ENCODE results near the gene ZNF358.

Gene ZNF358

DNA sequence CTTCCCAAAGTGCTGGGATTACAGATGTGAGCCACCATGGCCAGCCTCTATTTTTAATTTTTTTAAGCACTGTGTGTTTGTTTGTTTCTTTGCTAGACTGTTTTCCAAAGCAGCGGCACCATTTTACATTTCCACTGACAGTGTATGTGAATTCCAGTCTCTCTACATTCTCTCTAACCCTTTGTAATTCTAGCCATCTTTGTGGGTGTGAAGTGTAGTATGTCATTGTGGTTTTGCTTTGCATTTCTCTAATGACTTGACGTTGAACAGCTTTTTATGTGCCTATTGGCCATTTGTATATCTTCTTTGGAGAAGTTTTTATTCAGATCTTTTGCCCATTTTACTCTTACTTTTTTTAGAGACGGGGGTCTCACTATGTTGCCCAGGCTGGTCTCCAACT is 31.3 kb downstream of the ZNF358 start:
- TF ChIP-seq, protein P1, sequence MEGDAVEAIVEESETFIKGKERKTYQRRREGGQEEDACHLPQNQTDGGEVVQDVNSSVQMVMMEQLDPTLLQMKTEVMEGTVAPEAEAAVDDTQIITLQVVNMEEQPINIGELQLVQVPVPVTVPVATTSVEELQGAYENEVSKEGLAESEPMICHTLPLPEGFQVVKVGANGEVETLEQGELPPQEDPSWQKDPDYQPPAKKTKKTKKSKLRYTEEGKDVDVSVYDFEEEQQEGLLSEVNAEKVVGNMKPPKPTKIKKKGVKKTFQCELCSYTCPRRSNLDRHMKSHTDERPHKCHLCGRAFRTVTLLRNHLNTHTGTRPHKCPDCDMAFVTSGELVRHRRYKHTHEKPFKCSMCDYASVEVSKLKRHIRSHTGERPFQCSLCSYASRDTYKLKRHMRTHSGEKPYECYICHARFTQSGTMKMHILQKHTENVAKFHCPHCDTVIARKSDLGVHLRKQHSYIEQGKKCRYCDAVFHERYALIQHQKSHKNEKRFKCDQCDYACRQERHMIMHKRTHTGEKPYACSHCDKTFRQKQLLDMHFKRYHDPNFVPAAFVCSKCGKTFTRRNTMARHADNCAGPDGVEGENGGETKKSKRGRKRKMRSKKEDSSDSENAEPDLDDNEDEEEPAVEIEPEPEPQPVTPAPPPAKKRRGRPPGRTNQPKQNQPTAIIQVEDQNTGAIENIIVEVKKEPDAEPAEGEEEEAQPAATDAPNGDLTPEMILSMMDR (IDR thresholded peaks at IDR 0.05) = no peak
- intact Hi-C loops (cut with DNase I; ENCODE audit: low total_unique reads) = no loop called here
- Histone ChIP-seq H3K9me3 (no peaks in the 10 kb centered on the region), H3K4me1 (peaks cover 0 to 10% (median 2%) of the 10 kb centered on the region in 4 donors), H3K36me3 (peaks cover 23 to 69% (median 38%) of the 10 kb centered on the region in 3 donors), H3K4me3 (no peak overlapping the region), H3K27me3 (no peaks in the 10 kb centered on the region), H3K27ac (no peak overlapping the region)
- DNase-seq = no peak

DNA sequence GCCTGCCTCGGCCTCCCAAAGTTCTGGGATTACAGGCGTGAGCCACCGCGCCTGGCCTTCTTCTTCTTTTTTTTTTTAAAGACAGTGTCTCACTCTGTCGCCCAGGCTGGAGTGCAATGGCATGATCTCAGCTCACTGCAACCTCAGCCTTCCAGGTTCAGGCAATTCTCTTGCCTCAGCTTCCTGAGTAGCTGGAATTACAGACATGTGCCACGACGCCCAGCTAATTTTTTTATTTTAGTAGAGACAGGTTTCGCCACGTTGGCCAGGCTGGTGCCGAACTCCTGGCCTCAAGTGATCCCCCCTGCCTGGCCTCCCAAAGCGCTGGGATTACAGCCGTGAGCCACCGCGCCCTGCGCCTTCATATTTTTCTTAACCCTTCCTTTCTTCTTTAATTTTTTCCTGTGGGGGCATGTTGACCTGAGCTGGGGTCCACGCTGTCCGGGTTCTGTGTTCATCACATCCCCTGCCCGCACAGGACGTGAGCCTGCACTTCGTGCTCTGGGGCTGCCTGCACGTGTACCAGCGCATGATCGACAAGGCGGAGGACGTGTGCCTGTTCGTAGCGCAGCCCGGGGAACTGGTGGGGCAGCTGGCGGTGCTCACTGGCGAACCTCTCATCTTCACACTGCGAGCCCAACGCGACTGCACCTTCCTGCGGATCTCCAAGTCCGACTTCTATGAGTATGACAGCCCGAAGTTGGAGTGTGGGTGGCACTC is 33.7 kb downstream of the ZNF358 start:
- DNase-seq = no peak
- intact Hi-C loops (cut with DNase I; ENCODE audit: low total_unique reads) = no loop called here
- no peaks in the 10 kb centered on the region for H3K9me3 ChIP-seq
- no peaks in the 10 kb centered on the region for H3K27me3 ChIP-seq
- no peak overlapping the region for H3K4me3 ChIP-seq
- TF ChIP-seq, protein P1 (IDR thresholded peaks at IDR 0.05) = no peak
- peaks cover 0 to 10% (median 2%) of the 10 kb centered on the region in 4 donors for H3K4me1 ChIP-seq
- H3K27ac ChIP-seq = no peak overlapping the region
- peaks cover 21 to 66% (median 35%) of the 10 kb centered on the region in 3 donors for H3K36me3 ChIP-seq

DNA sequence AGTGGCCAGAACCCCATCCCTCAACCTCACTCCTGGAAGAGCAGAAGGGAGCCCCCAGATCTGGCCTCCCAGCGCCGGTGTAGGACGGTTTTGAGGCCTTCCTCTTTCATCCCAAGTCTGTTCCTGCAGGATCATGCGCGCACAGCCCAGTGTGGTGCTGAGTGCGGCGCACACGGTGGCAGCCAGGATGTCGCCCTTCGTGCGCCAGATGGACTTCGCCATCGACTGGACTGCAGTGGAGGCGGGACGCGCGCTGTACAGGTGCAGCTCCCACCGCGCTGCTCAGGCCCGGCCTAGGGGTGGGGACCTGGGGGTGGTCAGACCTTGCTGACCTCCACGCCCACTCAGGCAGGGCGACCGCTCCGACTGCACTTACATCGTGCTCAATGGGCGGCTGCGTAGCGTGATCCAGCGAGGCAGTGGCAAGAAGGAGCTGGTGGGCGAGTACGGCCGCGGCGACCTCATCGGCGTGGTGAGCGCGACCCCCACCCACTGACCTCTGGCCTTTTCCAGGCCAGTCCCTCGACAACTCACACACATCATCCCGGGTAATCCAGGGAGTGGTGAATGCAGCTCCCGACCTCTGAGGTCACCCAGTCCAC is 34.4 kb downstream of the ZNF358 start:
- no peak overlapping the region for H3K4me3 ChIP-seq
- peaks cover 28 to 66% (median 37%) of the 10 kb centered on the region in 3 donors for H3K36me3 ChIP-seq
- intact Hi-C loops (cut with DNase I; ENCODE audit: low total_unique reads) = no loop called here
- H3K27ac ChIP-seq = no peak overlapping the region
- no peaks in the 10 kb centered on the region for H3K27me3 ChIP-seq
- no peaks in the 10 kb centered on the region for H3K9me3 ChIP-seq
- TF ChIP-seq, protein P1 (IDR thresholded peaks at IDR 0.05) = no peak
- peaks cover 0 to 10% (median 2%) of the 10 kb centered on the region in 4 donors for H3K4me1 ChIP-seq
- DNase-seq = no peak

DNA sequence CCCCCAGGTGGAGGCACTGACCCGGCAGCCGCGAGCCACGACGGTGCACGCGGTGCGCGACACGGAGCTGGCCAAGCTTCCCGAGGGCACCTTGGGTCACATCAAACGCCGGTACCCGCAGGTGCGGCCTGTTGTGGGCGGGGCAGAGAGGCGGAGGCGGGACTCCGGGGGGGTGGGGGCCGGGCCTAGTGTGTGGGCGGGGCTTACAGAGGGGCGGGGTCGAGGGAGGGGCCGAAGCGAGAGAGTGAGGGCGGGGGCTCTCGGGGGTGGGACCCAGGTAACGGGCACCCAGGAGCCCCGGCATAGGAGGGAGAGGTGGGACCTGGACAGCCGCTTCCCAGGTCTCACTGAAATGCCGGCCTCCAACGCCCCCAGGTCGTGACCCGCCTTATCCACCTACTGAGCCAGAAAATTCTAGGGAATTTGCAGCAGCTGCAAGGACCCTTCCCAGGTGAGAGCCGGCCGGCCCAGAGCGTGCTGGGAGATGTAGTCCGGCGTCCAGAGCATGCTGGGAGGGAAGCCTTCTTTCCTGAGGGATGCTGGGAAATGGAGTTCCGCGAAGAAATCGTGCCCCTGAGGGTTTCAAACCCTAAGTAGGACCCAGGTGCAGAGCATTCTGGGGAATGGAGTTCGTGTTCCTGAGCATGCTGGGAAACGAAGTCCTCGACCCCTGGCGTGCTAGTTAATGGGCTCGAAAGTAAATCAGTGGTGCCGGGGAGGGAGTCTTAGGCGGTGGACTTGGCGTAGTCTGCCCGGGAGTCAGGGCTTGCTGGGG is 35.3 kb downstream of the ZNF358 start:
- DNase-seq = peak; percentile 41 to 82
- Histone ChIP-seq H3K4me1 (peaks cover 0 to 10% (median 2%) of the 10 kb centered on the region in 4 donors), H3K9me3 (no peaks in the 10 kb centered on the region), H3K4me3 (peak overlapping the region in 1 of 2 donors; percentile 11), H3K36me3 (peaks cover 35 to 67% (median 43%) of the 10 kb centered on the region in 3 donors), H3K27ac (peak overlapping the region; percentile 6 to 16), H3K27me3 (no peaks in the 10 kb centered on the region)
- TF ChIP-seq, protein P1 (IDR thresholded peaks at IDR 0.05) = no peak
- intact Hi-C loops (cut with DNase I; ENCODE audit: low total_unique reads) = no loop called here

DNA sequence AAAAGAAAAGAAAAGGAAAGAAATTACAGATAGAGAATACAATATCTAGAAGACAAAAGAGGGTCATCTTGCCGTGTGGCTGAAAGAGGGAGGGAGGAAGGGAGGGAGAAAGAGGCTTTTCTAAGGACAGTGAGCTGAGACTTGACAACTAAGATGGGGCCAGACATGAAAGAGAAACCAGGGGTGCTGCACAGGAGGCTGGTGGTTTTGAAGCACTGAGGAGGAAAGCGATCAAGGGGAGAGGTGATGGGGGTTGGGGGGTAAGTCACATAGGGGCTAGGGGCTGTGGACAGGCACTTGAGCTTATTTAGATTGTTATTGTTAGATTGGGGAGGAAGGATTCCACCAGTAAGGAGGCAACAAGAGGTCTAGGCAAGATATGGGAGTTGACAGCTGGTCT is 36.9 kb downstream of the ZNF358 start:
- TF ChIP-seq, protein P1 (IDR thresholded peaks at IDR 0.05) = no peak
- Histone ChIP-seq H3K27ac (no peak overlapping the region), H3K9me3 (no peaks in the 10 kb centered on the region), H3K27me3 (no peaks in the 10 kb centered on the region), H3K4me1 (peaks cover 0 to 10% (median 2%) of the 10 kb centered on the region in 4 donors), H3K4me3 (no peak overlapping the region), H3K36me3 (peaks cover 49 to 80% (median 59%) of the 10 kb centered on the region in 3 donors)
- no peak for DNase-seq
- intact Hi-C loops (cut with DNase I; ENCODE audit: low total_unique reads) = no loop called here

Data from tibial artery (tissue), 4 donors.